GM21526 (cell line): Measurements from ENCODE around the gene PEDS1.
"Not testable (repeated sequence)": the region's sequence is repeated elsewhere in the genome, so short reads cannot be mapped to it uniquely, and the experiment has no call there.

Source experiments
- ATAC-seq: cut with Tn5 transposase; IDR thresholded peaks from one replicate; pipeline ENCODE4 v1.9.1; 2021; ENCODE audit warnings: moderate library complexity; ENCODE audit not compliant: unreplicated experiment, low FRiP score

The PEDS1 gene

GRCh38 chr20:50138120-50138478 is 15.4 kb downstream of the PEDS1 start:
- ATAC-seq = no peak

GRCh38 chr20:50137702-50138101 is 15.8 kb downstream of the PEDS1 start:
- not testable (repeated sequence) for ATAC-seq

DNA sequence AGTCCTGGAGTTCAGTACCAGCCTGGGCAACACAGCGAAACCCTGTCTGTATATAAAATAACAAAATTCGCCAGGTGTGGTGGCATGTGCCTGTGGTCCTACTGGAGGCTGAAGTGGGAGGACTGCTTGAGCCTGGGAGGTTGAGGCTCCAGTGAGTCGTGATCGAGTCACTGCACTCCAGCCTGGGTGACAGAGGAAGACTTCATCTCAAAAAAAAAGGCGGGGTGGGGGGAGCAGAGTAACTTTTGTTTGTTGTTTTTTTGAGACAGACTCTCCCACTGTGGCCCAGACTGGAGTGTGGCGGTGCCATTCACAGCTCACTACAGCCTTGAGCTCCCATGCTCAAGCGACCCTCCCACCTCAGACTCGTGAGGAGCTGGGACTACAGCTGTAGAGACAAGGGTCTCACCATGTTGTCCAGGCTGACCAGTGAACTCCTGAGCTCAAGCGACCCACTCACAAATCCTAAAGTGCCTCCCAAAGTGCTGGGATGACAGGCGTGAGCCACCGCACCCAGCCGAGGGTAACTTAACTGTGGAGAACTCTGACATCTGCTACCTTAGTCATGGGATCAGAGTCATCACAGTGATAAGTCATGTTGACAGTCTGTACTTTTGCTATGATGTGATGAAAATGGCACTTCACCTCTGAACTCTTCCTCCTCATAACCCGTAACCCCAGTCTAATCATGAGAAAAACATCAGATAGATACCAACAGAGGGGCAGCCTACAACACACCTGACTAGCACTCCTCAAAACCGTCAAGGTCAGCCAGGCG is 16.5 kb downstream of the PEDS1 start:
- no peak for ATAC-seq

- not testable (repeated sequence) for ATAC-seq
Measured at GRCh38 chr20:50135157-50135556, 18.4 kb downstream of the PEDS1 start.

DNA sequence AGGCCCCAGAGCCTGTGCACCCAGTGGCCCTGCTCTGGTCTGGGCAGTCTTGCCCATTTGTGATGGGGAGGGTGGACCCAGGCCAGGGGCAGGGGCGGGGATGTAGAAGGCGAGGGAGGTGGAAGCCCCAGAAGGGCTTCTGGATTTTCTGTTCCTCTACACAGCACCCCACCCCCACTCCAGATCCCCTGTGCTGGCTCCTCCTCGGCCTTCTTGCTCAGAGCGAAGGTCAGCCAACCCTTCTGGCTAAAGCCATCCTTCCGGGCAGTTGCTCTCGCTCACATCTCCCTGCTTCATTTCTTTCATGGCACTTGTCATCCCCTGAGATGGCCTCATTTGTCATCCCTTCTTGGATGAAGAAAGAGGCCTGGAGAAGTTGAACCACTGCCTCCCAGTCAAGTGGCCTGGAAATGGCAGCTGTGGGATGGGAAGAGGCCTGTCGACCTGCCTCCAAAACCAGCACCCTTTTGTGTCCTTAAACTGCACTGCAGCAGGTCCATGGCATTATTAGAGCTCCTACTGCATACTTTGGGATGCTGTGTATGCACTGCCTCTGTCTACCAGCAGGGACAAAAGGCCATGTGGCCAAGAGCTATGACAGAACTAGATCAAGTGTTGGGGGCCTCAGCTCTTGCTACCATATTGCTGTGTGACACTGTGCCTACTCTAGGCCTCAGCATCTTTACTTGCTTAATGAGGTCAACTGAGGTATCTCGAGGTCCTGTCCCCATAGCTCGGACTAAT is 19.9 kb downstream of the PEDS1 start:
- ATAC-seq = no peak

- ATAC-seq = no peak
Measured at GRCh38 chr20:50133041-50133440, 20.5 kb downstream of the PEDS1 start.

GRCh38 chr20:50130995-50131394 is 22.5 kb downstream of the PEDS1 start:
- ATAC-seq = no peak

- ATAC-seq = no peak
Measured at GRCh38 chr20:50130356-50130723, 23.2 kb downstream of the PEDS1 start.

GRCh38 chr20:50129662-50130355 is 23.7 kb downstream of the PEDS1 start:
- ATAC-seq = no peak

- no peak for ATAC-seq
Measured at GRCh38 chr20:50128520-50128905, 25.0 kb downstream of the PEDS1 start.

DNA sequence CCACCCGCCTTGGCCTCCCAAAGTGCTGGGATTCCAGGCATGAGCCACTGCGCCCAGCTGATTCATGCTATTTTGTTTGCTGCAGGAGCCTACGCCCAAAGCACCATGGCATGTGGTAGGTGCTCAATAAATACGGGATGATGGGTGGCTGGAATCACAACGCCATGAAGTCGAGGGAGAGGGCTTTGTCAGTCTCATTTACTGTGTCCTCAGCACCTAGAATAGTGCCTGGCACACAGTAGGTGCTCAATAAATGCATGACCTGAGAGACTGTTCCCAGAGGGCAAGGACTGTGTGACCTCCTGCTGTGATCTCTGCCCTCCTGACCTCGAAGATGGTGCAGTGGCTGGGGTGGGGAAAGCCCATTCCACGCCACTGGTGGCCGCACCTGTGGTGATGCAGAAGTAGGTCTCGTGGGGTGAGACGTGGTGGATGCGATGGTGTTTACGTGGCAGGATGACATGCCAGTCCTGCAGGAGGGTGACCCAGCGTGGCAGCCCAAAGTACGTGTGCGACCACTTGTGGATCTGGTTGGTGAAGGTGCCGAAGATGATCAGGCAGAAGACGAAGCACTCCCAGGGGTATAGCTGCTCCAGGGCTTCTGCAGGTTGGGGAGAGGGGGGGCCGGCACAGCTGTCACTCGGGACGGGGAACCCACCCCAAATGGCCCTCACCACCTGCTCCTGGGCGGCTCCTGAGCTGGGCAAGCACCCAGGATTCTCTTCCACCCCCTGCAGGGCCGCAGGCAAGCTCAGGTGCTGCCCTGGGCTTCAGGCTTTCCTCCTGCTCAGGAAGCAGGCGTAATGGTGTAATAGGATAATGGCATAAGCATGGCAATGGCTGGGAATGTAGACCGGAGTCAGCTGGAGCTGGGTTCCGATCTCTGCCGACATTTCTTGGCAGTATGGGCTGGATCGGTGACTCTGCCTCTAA is 25.7 kb downstream of the PEDS1 start:
- no peak for ATAC-seq

- ATAC-seq = no peak
Measured at GRCh38 chr20:50126662-50127061, 26.9 kb downstream of the PEDS1 start.

- no peak for ATAC-seq
Measured at GRCh38 chr20:50125279-50125678, 28.2 kb downstream of the PEDS1 start.

- ATAC-seq = no peak
Measured at GRCh38 chr20:50124496-50124895, 29.0 kb downstream of the PEDS1 start.

- ATAC-seq = no peak
Measured at GRCh38 chr20:50123418-50123817, 30.1 kb downstream of the PEDS1 start.

GRCh38 chr20:50122763-50123162 is 30.8 kb downstream of the PEDS1 start:
- no peak for ATAC-seq

GRCh38 chr20:50121858-50122271 is 31.7 kb downstream of the PEDS1 start:
- ATAC-seq = no peak

GRCh38 chr20:50120935-50121693 is 32.4 kb downstream of the PEDS1 start:
- ATAC-seq = no peak

DNA sequence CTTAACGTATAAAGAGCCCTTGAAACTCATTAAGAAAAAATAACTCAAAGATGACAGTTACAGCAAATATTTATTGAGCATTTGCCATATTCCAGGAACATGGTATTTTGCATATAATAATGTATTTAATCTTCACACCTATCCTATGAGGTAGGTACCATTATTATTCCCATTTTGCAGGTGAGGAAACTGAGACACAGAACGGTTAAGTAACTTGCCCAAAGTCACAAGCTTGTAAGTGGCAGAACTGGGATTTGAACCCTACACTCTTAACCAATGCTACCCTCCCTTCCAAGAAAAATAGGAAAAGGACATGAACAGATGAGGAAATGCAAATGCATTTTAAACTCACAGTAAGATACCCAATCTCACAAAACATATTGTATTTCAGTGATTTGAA is 35.3 kb downstream of the PEDS1 start:
- no peak for ATAC-seq
